NCI-H774 (cell line): ENCODE data around the gene MYL7.

Source experiments
- DNase-seq: peaks from one replicate; lab custom pipeline; 2025; lab: John Stamatoyannopoulos, UW

Gene MYL7

GRCh38 chr7:44099669-44100068 lies 41.5 kb downstream of the MYL7 start:
- no peak for DNase-seq

- DNase-seq, result no peak
Observed at GRCh38 chr7:44098092-44099068, 42.8 kb downstream of the MYL7 start.

- DNase-seq, result no peak
Observed at GRCh38 chr7:44097064-44097932, 43.8 kb downstream of the MYL7 start.

DNA sequence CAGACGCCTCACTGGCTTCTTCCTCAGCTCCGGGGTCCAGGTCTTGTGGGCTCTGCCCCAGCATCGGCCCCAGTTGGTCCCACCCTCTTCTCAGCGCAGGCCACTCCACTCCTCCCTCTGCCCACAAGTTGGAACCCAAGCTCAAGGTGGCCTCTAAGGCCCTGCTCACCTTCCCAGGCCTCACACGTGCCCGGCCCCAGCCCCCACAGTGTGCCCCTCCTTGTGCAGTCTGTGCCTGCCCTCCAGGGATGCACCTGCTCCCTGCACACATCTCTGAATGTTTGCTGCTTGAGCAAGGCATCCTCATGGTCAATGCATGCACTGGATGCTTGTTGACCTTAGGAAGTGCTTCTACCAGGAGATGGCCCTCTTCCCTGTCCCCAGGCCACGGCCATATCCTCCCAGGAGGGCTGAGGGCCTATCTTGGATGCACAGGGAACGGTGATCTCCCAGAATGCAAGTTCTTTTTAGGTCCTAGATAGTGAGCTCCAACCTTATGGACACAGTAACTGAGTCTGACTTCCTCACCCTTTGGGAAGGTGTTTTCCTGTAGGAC lies 44.7 kb downstream of the MYL7 start:
- no peak for DNase-seq

DNA sequence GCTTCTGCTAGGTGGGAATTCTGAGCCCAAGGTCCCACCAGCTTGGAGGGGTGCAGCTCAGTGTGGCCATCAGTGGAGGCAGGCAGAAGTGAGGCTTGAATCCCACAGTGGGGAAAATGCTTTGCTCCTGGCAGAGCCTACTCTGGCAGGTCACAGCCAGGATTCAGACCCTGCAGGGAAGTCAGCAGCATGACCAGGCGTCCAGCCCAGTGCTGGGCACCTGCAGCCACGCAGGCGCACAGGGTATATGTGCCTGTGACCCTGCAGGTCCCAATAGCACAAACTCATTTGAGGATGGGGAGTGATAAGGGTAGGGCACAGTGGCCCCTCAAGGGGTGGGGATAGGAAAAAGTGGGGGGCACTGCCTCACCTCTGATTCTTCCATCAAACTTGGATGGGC lies 45.4 kb downstream of the MYL7 start:
- no peak for DNase-seq

DNA sequence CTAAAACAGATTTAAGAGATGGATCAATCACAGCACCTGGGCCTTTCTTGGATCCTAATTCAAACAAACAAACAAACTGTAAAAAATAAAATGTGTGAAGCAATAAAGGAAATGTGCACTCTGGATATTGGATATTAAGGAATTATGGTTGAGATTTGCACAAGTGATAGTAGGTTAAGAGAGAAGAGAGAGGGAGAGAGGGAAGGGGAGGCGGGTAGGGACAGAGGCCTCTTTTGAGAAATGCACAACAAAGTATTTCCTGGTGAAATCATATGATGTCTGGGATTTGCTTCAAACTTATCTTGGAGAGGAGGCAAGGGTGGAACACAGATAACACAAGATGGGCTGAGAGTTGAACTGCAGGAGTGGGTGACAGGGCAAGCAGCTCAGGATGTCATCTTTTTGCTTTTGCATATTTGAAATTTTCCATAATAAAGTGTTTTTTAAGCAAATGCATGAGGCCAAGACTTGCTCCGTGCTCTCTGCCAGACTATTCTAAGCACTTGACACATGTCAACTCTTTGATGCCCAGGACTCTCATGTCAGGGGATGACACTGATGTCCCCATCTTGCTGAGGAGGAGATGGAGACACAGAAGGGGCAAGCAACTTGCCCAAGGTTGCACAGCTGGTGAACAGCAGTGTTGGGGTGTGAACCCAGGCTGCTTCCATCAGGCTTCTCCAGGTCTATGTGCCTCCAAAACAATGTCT lies 46.1 kb downstream of the MYL7 start:
- no peak for DNase-seq

GRCh38 chr7:44094365-44094764 lies 46.8 kb downstream of the MYL7 start:
- DNase-seq, result no peak

DNA sequence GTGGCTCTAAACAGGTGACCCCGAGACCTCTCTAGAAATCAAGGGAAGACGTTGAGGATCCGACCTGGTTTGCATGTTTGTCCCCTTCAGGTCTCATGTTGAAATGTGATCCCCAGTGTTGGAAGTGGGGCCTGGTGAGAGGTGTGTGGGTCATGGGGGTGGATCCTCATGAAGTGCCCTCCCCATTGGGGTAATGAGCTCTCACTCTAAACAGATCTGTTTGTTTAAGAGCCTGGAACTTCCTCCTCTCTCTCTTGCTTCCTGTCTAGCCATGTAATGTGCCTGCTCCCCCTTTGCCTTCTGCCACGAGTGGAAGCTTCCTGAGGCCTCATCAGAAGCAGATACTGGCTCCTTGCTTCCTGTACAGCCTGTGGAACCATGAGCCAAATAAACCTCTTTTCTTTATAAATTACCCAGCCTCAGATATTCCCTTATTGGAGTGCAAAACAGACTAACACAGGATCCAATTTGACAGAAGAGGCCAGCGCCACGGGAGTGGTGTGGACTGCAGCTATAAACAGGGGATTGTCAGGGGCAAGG lies 48.0 kb downstream of the MYL7 start:
- no peak for DNase-seq
